GM12873 (cell line): Measurements from ENCODE around the gene TMTC1.

Source experiments
- CTCF ChIP-seq: IDR thresholded peaks from 2 replicates; pipeline ENCODE4 v1.5.1; 2012; ENCODE audit warnings: low read depth, mild to moderate bottlenecking, moderate library complexity, low read length, control low read depth; ENCODE audit not compliant: insufficient read depth; ENCODE audit errors: missing control alignments

Gene TMTC1

GRCh38 chr12:29783773-29784666 is at the start of gene TMTC1:
TMTC1 (minus strand) TSS chr12:29783942; CDS start chr12:29783751, 191 bp downstream.
- TF ChIP-seq CTCF: no peak

GRCh38 chr12:29831173-29831572 is 47.4 kb upstream of the TMTC1 start:
- no peak for TF ChIP-seq CTCF

GRCh38 chr12:29830391-29830790 is 46.6 kb upstream of the TMTC1 start:
- no peak for TF ChIP-seq CTCF

- no peak for TF ChIP-seq CTCF
Observed at GRCh38 chr12:29818916-29819623, 35.3 kb upstream of the TMTC1 start.

DNA sequence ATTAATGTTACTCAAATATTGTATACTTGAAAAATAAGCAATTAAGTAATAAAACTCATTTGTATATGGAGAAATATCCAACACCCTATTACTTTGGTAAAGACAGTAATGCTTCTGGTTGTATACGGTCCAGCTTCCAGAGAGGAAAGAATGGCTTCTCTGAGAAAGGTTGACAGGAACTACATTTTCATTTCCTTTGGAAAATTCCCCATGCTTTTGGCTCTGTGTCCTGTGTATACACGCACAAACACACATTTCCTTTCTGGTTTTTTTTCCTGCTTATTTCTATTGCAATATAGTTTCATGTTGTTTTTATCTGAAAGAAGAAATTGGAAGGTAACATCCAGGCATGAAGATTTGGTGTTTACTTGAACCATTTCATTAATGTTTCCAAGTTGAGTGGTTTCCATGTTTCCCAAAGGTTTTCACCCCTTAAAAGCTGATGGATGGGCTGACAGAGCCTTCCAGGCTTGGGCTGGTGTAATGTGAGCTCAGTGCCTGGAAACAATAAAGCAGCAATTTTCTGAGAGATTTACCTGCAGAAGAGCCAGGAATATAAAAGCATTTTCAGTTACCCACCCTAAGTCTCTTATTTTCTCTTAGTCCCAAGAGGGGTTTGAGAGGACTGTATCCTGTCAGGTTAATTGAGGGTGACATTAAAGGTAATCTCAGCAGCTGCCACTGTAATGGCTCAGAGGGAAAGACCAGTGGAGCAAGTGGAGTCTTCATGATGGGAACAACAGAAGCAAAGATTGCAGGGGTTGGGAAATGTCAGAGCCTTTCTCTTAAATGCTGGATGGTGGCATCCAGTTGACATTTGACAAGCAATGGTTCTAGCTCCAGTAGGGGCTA is 33.4 kb upstream of the TMTC1 start:
- TF ChIP-seq CTCF: no peak

GRCh38 chr12:29807129-29807528 is 23.4 kb upstream of the TMTC1 start:
- TF ChIP-seq CTCF: no peak
